DMS53 treated with DMSO at 0.1 percent for 48 hours (cell line): ENCODE results near the gene FIGNL2.
"Not testable (repeated sequence)": the region's sequence is repeated elsewhere in the genome, so short reads cannot be mapped to it uniquely, and the experiment has no call there.

ENCODE experiments used
- DNase-seq: peaks from one replicate; lab custom pipeline; 2025; ENCODE audit not compliant: unreplicated experiment; lab: John Stamatoyannopoulos, UW

FIGNL2 gene

GRCh38 chr12:51836827-51837173, 11.7 kb downstream of the FIGNL2 start:
- DNase-seq: no peak

DNA sequence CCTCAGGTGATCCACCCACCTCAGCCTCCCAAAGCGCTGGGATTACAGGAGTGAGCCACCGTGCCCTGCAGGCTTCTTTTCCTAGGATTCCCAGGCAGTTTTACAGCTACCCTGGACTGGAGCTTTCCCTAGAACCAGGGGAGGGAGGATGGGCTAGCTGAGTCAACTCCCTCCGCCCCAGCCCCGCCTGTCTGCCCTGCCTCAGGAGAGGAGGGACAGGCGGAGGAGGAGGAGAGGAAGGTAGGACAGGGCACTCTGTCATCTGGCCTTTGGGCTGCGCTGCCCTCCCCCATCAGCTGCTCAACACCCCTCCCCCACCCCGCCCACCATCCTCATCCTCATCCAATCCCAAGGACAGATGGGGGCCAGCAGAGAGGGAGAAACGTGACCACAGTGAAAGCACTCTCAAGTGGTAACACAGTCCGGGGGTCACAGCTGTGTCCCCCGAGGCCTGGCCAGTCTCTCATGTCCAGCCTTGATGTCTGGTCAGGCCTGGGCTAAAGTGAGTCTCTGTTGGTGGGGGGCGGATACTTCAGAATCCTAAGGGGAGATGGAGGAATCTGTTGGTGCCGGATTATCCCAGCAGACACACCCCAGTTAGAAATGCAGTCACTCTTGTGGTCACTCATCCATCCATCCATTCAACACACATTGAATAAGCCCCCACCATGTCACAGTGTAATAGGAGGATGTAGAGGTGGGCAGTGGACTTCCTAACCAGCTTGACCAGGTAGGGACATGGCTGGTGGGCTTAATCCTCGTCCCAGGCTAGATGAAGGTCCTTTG, 12.3 kb downstream of the FIGNL2 start:
- no peak for DNase-seq

GRCh38 chr12:51834411-51834810, 14.1 kb downstream of the FIGNL2 start:
- no peak for DNase-seq

DNA sequence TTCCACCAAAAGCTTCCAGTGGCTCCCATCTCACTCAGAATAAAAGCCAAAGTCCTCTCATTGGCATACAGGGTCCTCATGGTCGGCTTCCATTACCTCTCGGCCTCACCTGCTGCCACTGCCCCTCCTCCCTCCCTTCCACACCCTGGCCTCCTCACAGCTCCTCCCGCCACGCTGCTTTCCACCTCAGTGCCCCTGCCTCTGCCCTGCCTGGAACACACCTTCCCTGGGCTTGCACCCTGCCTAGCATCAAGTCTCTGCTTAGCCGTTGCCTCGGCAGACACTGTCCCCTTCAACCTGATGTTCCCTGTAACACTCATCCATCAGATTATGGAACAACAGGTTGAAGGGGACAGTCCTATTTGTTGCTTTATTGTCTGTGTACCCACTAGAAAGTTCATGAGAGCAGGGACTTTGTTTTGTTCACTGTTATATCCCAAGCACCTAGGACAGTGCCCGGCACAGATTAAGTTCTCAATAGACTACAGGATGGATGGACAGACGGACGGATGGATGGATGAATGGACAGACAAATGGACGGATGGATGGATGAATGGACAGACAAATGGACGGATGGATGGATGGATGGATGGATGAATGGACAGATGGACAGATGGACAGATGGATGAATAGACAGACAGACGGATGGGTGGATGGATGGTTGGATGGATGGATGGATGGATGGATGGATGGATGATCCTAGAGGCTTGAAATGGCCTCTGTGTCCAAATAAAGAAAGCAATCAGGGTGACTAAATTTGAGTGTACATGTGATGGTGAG, 14.9 kb downstream of the FIGNL2 start:
- no peak for DNase-seq

DNA sequence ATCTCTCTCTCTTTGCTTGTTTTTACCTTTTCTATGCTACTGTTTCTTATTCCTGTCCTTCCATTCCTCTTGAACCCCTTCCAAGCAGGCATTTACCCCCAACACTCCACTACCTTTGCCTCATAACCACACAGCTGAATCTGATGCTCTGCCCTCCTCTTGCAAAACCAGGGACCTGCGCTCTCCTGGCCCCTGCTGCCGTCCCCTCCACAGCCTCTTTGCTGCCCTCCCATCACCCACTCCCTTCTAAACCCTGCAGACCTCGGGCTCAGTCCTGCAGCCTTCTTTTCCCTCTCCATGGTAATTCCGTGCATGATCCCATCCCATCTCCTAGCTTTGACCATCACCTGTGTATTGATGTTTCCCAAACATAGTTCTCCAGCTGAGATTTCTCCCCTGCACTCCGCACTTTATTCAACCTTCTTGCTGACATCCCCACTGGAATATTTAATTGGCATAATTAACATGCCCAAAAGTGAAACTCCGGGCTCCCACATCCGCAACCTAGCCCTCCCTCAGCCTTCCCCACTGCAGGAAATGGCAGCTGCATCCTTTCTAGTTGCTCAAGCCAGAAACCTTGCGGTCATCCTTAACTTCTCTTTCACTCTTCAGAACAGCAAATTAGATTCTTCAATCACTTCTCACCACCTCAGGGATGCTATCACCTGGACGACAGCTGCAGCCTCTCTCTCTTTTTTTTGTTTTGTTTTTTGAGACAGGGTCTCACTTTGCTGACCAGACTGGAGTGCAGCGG, 16.0 kb downstream of the FIGNL2 start:
- no peak for DNase-seq

- DNase-seq: not testable (repeated sequence)
Observed at GRCh38 chr12:51831817-51832216, 16.7 kb downstream of the FIGNL2 start.

DNA sequence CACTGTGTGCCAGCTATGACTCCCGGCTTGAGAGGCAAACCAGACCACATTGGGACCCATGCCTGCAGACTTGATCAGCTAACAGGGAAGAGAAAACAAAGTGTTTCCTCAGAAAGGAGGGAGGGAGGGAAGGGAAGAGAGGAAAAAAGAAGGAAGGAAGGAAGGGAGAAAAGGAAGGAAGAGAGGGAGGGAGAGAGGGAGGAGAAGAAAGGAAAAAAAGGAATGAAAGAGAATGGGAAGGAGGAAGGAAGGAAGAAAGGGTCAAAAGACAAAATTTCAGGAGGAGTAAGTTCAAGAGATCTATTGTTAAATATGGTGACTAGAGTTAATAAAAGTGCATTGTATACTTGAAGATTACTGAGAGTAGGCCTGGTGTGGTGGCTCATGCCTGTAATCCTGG, 18.9 kb downstream of the FIGNL2 start:
- DNase-seq: no peak

- DNase-seq: no peak
Observed at GRCh38 chr12:51829011-51829481, 19.5 kb downstream of the FIGNL2 start.

DNA sequence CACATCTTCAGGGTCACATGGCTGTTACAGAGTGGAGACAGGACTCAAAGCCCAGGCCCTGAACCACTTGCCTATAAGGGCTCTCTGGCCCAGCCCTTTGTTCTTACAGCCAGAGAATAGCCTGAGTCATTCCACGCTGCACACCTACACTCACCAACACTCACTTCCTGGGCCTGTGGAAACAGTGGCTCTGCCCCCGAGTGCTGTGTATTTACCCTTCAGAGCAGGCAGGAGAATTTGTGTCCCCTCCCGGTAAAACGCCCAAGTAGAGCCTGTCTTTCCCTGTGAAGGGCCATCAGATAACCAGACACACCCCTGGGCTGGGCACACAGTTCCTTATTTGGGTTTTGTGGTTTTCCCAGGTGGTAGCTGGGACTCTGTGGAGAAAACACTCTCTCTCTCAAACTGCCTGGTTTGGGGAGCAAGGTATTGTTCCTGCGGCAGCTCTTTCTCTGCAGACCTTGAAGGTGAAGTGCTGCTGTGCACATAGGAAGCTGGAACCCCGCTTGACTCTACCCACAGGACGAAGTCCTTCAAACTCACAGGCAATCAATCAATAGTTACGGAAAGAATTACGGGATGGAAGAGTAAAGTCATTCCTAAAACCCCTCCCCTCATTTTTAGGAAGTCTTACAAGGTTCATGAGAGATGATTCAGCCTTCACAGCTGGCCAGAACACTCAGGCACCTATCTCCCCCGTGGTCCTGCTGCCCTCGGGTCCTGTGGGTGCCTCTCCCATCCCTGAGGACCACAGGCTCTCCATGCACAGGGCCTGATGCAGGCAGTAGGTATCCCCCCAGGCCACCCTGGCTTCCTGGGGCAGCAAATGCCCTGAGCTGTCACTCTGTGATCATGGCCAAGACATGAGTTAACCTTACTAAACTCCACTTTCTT, 20.3 kb downstream of the FIGNL2 start:
- DNase-seq: peak; percentile 49

DNA sequence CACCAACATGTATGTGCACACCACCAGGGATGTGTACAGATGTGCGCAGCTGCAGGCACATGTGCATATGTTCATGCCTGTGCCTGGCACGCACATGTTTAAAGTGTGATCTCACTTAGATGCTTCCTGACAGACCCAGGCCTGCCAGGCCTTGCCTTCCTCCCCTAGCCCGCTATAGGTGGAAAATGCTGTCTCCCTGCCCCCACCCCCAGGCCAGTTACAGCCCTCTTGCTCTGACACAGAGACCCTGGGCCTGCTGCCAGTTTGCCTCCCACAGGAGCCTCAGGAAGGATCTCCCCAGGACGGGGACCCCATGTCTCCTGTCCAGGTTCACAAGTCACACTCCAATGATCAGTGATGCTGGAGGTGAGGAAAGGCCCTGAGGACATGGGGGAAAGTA, 21.6 kb downstream of the FIGNL2 start:
- no peak for DNase-seq

- DNase-seq: no peak
Observed at GRCh38 chr12:51825216-51825615, 23.3 kb downstream of the FIGNL2 start.

GRCh38 chr12:51823875-51824565, 24.5 kb downstream of the FIGNL2 start:
- DNase-seq: peak; percentile 87

GRCh38 chr12:51822956-51823355, 25.6 kb downstream of the FIGNL2 start:
- peak; percentile 28 for DNase-seq

GRCh38 chr12:51822261-51822616, 26.3 kb downstream of the FIGNL2 start:
- DNase-seq: no peak

DNA sequence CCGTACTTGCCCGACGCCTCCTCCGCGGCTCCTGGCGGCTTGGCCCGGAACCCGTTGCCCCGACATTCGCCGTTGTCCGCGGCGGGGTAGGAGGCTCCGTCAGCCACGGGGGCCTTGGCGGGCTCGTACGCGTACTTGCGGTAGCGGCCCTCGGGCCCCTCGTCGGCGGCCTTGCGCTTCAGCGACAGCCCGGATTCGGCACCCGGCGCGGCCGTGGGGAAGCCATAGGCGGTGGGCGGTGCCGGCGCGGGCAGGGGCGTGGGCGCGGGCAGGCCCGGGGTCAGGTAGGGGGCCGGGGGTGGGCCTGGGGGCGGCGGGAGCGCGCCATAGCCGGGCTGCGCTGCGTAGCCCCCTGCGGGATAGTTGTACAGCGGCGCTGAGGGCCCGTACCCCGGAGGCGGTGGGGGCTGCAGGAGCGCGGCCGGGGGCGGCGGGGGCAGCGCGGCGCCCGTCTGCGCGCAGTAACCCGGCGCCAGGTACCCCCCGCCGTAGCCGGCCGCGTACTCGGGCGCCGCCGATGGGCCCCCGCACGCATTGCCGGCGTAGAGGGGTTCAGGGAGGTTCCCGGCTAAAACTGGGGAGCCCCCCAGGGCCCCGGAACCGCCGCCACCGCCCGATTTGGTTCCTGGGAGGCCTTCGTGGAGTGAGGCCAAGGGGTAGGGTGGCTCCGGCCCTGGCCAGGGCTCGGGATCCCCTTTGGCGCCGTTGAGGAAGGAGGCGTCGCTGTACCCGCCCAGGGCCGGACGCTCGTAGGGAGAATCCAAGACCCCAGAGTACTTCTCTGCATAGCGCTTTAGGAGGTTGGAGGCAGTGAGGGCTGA, 26.9 kb downstream of the FIGNL2 start:
- no peak for DNase-seq

DNA sequence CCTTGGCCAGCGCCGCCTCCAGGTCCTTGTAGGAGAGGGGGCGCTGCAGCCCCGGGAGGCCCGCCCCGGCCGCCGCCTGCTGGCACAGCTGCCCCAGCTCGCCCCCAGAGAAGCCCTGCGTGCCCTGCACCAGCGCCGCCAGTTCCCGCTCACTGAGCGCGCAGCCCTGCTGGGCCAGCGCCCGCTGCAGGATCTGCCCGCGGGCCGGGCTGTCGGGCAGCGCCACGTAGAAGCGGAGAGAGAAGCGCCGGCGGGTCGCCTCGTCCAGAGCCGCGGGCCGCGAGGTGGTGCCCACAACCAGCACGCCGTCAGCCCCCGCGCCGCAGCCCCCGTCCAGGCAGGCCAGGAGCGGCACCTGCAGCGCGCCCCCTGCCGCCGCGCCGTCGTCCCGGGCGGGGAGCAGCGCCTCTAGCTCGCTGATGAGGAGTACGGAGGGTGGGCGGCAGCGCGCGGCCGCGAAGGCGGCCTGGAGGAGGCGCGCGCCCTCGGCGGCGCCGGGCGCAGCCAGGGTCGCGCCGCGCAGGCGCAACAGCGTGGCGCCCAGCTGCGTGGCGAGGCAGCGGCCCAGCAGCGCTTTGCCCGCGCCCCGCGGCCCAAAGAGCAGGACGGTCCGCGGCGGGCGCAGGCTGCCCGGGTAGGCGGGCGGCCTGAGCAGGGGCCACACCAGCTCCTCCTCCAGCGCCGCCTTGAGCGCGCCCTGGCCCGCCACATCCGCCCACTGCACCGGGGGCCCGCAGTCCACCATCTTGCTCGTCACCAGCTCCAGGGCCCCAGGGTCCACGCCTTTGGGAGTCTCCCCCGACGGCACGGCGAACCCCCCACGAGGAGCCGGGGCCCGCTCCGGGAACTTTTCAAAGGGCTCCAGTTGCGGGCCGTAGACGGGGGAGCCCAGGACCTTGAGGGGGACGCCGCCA, 27.7 kb downstream of the FIGNL2 start:
- DNase-seq: peak; percentile 29

- DNase-seq: peak; percentile 26
Observed at GRCh38 chr12:51819736-51820525, 28.6 kb downstream of the FIGNL2 start.
